ENCODE data around the gene STKLD1.
"Not testable (repeated sequence)": the region's sequence is repeated elsewhere in the genome, so short reads cannot be mapped to it uniquely, and the experiment has no call there.

Gene STKLD1

DNA sequence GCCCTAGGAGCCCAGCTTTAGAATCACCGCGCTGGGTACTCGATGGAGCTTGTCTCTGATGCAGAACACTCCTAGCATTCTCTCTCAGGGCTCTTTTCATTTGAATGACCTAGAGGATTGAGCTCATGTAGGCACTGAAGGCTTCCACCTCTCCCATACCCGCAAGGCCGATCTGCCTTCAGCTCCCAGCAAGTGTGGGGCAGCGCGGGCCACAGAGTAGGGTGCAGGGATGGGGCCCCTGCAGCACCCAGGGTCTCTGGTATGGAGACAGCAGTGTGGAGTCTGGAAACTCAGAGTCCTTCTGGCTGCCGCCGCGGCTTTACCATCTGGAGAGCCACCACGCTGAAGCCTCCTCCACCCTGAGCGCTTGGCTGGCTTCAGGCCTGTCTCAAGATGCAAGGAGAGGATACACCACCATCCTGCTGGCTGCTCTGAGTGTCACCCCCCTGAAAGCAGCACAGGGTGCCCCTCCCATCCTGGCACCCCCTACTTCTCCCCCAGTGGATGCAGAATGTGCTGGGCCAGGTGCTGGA is 12.9 kb downstream of the STKLD1 start:
- peak in 1 of 2 experiments; percentile 76 for DNase-seq

DNA sequence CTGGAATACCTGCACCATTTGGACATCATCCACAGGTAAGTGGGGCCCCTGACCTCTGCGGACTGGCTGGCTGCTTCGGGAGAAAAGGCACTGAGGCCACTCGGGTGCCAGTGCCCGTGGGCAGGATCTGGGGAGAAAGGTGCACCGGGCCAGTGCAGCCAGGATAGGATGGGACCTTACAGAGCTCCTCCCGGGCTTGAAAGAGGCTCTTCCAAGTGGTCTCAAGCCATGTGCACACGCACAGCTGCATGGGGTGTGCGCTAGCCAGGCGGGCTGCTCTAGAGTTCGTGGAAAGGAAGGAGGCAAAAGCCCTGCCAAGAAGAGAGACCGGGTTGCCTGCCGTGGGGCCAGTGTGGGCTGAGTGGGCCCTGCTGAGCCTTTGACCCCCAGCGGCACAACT is 13.4 kb downstream of the STKLD1 start:
- DNase-seq = no peak

GRCh38 chr9:133390713-133391112 is 14.5 kb downstream of the STKLD1 start:
- no peak for DNase-seq

GRCh38 chr9:133391449-133391848 is 15.3 kb downstream of the STKLD1 start:
- not testable (repeated sequence) for DNase-seq

DNA sequence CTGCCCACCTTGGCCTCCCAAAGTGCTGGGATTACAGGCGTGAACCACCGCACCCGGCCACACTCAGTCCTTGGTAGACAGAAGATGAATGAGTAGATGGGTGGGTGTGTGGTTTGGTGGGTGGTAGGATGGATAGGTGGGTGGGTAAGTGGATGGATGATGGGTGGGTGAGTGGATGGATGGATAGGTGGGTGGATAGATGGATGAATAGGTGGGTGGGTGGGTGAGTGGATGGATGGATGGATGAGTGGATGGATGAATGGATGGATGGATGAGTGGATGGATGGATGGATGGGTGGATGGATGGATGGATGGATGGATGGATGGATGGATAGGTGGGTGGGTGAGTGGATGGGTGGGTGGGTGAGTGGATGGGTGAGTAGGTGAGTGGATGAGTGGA is 16.1 kb downstream of the STKLD1 start:
- not testable (repeated sequence) for DNase-seq

- no peak for DNase-seq
Measured at GRCh38 chr9:133393399-133393798, 17.2 kb downstream of the STKLD1 start.

- DNase-seq = no peak
Measured at GRCh38 chr9:133394687-133395271, 18.6 kb downstream of the STKLD1 start.

- peak; percentile 72 to 93 for DNase-seq
Measured at GRCh38 chr9:133396952-133397351, 20.8 kb downstream of the STKLD1 start.

- no peak for DNase-seq
Measured at GRCh38 chr9:133397370-133397769, 21.2 kb downstream of the STKLD1 start.

GRCh38 chr9:133397895-133398294 is 21.7 kb downstream of the STKLD1 start:
- DNase-seq = no peak

GRCh38 chr9:133400292-133400691 is 24.1 kb downstream of the STKLD1 start:
- DNase-seq = no peak

DNA sequence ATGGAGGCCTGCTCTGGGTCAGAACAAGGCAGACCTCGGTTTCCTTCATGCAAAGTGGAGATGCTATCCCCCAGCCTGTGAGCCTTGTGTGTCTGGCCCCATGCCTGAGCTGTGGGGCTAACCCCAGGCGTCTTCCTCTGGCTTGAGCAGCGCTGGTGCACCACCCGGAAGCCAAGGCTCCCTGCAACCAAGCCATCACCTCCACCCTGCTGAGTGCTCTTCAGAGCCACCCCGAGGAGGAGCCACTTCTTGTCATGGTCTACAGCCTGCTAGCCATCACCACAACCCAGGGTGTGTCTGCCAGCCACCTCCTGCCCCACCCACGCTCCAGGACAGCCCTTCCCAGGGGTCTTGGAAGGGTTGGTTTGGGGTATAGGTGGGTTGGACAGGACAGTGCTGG is 25.4 kb downstream of the STKLD1 start:
- no peak for DNase-seq

- DNase-seq = no peak
Measured at GRCh38 chr9:133402689-133403088, 26.5 kb downstream of the STKLD1 start.

- DNase-seq = peak in 1 of 2 experiments; percentile 56
Measured at GRCh38 chr9:133403766-133404453, 27.7 kb downstream of the STKLD1 start.

DNA sequence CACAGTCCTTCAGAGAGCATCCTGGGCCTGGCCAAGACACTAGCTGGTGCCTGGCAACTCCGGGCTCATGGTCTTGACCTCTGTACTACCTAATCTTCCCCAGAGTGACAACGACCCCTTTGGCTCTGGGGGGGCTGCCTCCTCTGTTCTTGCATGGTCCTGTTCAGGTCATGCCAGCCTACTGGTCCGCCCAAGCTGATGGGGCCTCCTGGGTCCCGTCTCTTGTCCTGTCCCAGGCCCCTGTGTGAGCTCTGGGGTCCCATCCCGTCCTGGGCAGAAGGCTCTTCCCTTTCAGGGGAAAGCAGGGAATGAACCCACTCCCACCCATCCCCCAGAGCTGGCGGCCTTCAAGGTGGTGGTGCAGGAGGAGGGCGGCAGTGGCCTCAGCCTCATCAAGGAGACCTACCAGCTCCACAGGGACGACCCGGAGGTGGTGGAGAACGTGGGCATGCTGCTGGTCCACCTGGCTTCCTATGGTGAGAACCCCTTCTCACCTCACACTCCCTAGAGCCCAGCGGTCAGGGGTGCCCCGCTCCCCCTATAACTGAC is 28.4 kb downstream of the STKLD1 start:
- DNase-seq = no peak

DNA sequence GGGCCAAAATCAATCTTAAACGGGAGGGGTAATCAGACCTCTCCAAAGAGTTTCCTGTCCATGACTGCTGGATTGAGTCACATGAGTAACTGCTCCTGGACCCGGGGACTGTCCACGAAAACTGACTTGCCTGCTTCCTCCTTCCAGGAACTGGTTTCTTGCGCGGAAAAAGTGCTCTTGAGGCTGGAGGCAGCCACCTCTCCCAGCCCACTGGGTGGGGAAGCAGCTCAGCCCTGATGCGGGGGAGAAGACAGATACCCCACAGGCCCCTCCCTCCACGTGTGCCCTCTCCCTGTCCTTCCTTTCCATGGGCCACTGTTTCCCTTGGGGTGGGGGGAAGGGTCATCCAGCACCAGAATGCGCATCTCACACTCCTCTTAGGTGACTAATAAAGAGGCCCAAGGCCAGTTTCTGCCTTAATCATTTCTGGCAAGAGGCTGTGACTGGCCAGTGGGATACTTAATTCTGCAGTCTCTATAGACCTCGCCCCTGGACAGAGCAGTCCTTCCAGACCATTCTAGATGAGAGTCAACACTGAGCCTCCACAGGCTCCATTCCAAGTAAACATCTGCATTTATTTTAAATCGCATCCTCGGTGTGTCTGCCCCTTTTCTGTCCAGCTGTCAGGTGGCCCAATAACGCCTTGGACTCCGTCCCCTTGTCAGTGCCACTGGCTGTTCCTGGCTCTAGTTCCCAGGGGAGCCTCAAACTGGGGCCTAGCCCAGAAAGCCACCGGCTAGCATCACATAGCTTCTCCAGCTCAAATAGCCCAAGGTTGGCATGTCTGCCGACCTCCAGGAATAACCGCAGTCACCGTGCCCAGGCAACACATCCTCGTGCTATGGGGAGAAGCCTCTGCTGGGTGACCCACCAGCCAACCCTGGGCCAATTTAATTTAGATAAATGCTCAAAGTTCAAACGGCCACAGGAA is 29.6 kb downstream of the STKLD1 start:
- DNase-seq = no peak

DNA sequence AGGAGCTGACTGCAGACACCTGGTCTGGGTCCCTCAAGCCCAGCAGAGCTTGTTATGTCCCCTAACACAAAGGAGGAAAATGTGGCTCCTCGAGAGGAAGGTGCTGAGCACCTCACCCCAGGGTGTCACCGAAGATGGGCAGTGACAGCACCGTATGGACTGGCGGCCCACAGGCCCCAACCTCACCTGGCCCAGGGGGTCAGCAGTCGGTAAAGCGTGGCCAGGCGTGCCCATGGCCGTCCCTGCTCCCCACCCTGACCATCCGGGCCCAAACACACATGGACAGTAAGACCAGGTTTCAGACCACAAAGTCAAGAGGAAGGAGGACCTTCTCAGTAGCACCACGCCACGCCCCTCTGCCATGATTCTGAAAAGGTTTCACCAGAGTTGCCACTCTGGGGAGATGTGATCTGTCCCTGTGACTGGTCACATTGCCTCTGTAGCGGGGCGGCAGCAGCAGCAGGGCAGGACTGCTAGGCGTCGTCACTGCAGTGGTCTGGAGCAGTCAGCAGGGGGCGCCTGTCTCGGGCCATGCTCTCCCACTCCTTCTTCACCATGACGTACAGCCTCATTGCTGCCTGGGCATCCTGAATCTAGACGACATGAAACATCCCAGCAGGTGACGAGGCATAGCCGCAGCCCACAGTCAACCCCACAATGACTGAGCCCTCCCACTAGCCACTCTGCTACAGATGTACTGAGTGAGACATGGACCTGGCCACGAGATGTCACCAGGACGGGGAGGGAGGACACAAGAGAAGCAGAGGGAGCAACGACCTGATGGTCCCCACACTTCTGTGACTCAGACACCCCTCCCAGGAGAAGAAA is 30.5 kb downstream of the STKLD1 start:
- peak; percentile 45 to 59 for DNase-seq

- no peak for DNase-seq
Measured at GRCh38 chr9:133408042-133408441, 31.9 kb downstream of the STKLD1 start.

GRCh38 chr9:133415170-133415569 is 39.0 kb downstream of the STKLD1 start:
- no peak for DNase-seq

DNA sequence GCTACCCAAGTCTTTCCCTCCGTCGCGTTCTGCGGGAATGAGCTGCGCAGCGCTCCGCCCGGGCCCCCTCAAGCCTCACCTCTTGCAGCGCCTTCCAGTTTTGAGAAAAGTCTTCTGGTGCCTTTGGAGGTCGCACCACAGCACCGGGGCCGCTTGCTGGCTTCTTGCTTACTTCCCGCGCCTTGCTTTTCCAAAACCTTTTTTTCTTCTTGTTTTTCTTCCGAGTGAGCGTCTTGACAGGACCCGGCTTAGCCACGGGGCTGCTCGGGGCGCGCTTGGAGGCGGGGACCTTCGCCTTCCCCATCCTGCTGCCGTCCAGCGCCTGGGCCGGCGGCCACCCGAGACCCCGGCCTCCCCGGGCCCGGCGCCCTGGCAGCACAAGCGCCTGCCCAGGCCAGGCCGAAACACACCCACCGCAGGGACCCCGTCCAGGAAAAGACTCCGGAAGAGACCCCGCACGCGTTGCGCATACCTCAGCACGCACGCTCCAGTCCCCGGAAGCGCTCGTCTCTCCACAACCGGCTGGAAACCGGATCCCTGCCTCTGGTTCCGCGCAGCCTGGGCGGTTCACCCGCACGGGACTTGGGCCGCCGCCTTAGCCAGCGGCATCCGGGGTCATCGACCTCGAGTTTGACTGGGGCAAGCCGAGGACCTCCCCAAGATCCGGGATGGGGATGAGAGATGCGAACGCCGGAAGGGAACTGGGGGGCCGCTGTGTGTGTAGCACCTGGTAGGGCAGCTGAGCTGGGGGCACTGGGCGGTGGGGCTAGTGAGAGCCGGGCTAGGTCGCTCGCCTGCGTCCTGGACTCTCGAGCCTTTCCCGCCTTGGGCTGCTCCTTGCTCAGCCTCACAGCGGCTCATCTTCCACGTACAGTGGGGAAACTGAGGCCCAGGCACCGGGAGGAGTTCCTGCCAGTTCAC is 41.6 kb downstream of the STKLD1 start, which contains the start of gene REXO4:
Gene REXO4 (minus strand): TSS at position 470 of the 921 bp plus-strand sequence. CDS start 166 bp downstream, at position 304.
- DNase-seq = peak; percentile 97

DNA sequence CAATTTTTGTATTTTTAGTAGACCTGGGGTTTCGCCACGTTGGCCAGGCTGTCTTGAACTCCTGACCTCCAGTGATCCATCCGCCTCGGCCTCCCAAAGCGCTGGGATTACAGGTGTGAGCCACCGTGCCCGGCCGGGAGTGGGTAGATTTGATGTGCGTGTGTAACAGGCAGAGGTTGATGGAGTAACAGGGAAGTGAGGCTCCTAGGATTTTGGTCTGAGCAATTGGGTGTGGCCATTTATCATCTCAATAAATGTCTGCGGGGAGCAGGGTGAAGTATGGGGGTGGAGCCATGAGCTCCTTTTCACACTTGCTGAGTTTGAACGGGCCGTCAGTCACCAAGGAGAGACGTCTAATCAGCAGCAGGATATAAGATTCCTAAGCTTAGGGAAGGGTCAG is 42.8 kb downstream of the STKLD1 start:
- DNase-seq = no peak
